Measurements from ENCODE around the gene FGFRL1.

- TF ChIP-seq, protein P1, sequence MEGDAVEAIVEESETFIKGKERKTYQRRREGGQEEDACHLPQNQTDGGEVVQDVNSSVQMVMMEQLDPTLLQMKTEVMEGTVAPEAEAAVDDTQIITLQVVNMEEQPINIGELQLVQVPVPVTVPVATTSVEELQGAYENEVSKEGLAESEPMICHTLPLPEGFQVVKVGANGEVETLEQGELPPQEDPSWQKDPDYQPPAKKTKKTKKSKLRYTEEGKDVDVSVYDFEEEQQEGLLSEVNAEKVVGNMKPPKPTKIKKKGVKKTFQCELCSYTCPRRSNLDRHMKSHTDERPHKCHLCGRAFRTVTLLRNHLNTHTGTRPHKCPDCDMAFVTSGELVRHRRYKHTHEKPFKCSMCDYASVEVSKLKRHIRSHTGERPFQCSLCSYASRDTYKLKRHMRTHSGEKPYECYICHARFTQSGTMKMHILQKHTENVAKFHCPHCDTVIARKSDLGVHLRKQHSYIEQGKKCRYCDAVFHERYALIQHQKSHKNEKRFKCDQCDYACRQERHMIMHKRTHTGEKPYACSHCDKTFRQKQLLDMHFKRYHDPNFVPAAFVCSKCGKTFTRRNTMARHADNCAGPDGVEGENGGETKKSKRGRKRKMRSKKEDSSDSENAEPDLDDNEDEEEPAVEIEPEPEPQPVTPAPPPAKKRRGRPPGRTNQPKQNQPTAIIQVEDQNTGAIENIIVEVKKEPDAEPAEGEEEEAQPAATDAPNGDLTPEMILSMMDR (optimal IDR thresholded peaks at IDR 0.05 in 1 of 3, IDR thresholded peaks at IDR 0.05 in 1 of 3, conservative IDR thresholded peaks at IDR 0.05 in 1 of 3; ENCODE audit: extremely low read depth in 1 of 3, insufficient read depth in 2 of 3, low read length in 3 of 3): no peak
- no peak for TF ChIP-seq EZH2 (IDR thresholded peaks at IDR 0.05; ENCODE audit: low read length)
Measured at GRCh38 chr4:1019729-1020470, 8.5 kb downstream of the FGFRL1 start.

Measured in keratinocyte (primary cell).